GM18498 (cell line): ENCODE measurements around the gene PSMD13.

ENCODE experiments used
- ATAC-seq: cut with Tn5 transposase; IDR thresholded peaks from one replicate; pipeline ENCODE4 v1.9.1; 2021; ENCODE audit warnings: mild to moderate bottlenecking, moderate library complexity; ENCODE audit not compliant: unreplicated experiment

The PSMD13 gene

GRCh38 chr11:270451-271318 is 33.9 kb downstream of the PSMD13 start:
- ATAC-seq: no peak

- no peak for ATAC-seq
Measured at GRCh38 chr11:271319-271715, 34.5 kb downstream of the PSMD13 start.

GRCh38 chr11:272195-272930 is 35.6 kb downstream of the PSMD13 start:
- ATAC-seq: no peak

- no peak for ATAC-seq
Measured at GRCh38 chr11:272931-273198, 36.1 kb downstream of the PSMD13 start.

GRCh38 chr11:276219-276618 is 39.4 kb downstream of the PSMD13 start:
- no peak for ATAC-seq

GRCh38 chr11:278001-278951 is 41.5 kb downstream of the PSMD13 start, which contains the start of gene NLRP6:
TSS of gene NLRP6 (plus strand) at chr11:278407. CDS start at chr11:278570, 163 bp downstream.
- no peak for ATAC-seq

- no peak for ATAC-seq
Measured at GRCh38 chr11:279040-279965, 42.5 kb downstream of the PSMD13 start.

- ATAC-seq: no peak
Measured at GRCh38 chr11:279966-280705, 43.4 kb downstream of the PSMD13 start.

GRCh38 chr11:280706-281485 is 44.1 kb downstream of the PSMD13 start:
- no peak for ATAC-seq

GRCh38 chr11:281486-282161 is 44.8 kb downstream of the PSMD13 start:
- no peak for ATAC-seq

- ATAC-seq: no peak
Measured at GRCh38 chr11:282171-282570, 45.4 kb downstream of the PSMD13 start.

GRCh38 chr11:282630-283360 is 46.0 kb downstream of the PSMD13 start:
- ATAC-seq: no peak

- ATAC-seq: no peak
Measured at GRCh38 chr11:283405-284104, 46.8 kb downstream of the PSMD13 start.

- ATAC-seq: no peak
Measured at GRCh38 chr11:284105-285020, 47.6 kb downstream of the PSMD13 start.

- no peak for ATAC-seq
Measured at GRCh38 chr11:285021-285893, 48.5 kb downstream of the PSMD13 start.
